ENCODE results near the gene ARID5B.

Gene ARID5B

GRCh38 chr10:62014510-62014909 lies 113.0 kb downstream of the ARID5B start:
- Histone ChIP-seq H3K9me3 (ENCODE audit: severe bottlenecking) (no peaks in the 10 kb centered on the region), H3K27ac (no peak overlapping the region), H3K27me3 (ENCODE audit: insufficient read depth, low read depth, severe bottlenecking) (no peaks in the 10 kb centered on the region), H3K4me3 (ENCODE audit: low read depth, low read length) (no peak overlapping the region), H3K36me3 (no peaks in the 10 kb centered on the region)
- no peak for DNase-seq
- TF ChIP-seq CTCF (IDR thresholded peaks at IDR 0.05; ENCODE audit: low read depth, low read length), result no peak

- no peak overlapping the region for H3K27ac ChIP-seq
- no peak for DNase-seq
- H3K4me3 ChIP-seq (ENCODE audit: low read depth, low read length), result no peak overlapping the region
- no peaks in the 10 kb centered on the region for H3K9me3 ChIP-seq (ENCODE audit: severe bottlenecking)
- H3K36me3 ChIP-seq, result no peaks in the 10 kb centered on the region
- no peak for TF ChIP-seq CTCF (IDR thresholded peaks at IDR 0.05; ENCODE audit: low read depth, low read length)
- no peaks in the 10 kb centered on the region for H3K27me3 ChIP-seq (ENCODE audit: insufficient read depth, low read depth, severe bottlenecking)
Observed at GRCh38 chr10:62015994-62016393, 114.5 kb downstream of the ARID5B start.

- TF ChIP-seq CTCF (IDR thresholded peaks at IDR 0.05; ENCODE audit: low read depth, low read length), result no peak
- Histone ChIP-seq H3K27ac (no peak overlapping the region), H3K36me3 (no peaks in the 10 kb centered on the region), H3K4me3 (ENCODE audit: low read depth, low read length) (no peak overlapping the region), H3K9me3 (ENCODE audit: severe bottlenecking) (no peaks in the 10 kb centered on the region), H3K27me3 (ENCODE audit: insufficient read depth, low read depth, severe bottlenecking) (no peaks in the 10 kb centered on the region)
- no peak for DNase-seq
Observed at GRCh38 chr10:62016623-62017490, 115.4 kb downstream of the ARID5B start.

GRCh38 chr10:62017491-62017870 lies 116.0 kb downstream of the ARID5B start:
- H3K27me3 ChIP-seq (ENCODE audit: insufficient read depth, low read depth, severe bottlenecking), result no peaks in the 10 kb centered on the region
- H3K9me3 ChIP-seq (ENCODE audit: severe bottlenecking), result no peaks in the 10 kb centered on the region
- TF ChIP-seq CTCF (IDR thresholded peaks at IDR 0.05; ENCODE audit: low read depth, low read length), result no peak
- H3K27ac ChIP-seq, result no peak overlapping the region
- H3K36me3 ChIP-seq, result no peaks in the 10 kb centered on the region
- DNase-seq, result no peak
- H3K4me3 ChIP-seq (ENCODE audit: low read depth, low read length), result no peak overlapping the region

GRCh38 chr10:62018131-62018911 lies 116.8 kb downstream of the ARID5B start:
- DNase-seq, result no peak
- Histone ChIP-seq H3K36me3 (no peaks in the 10 kb centered on the region), H3K4me3 (ENCODE audit: low read depth, low read length) (no peak overlapping the region), H3K27ac (no peak overlapping the region), H3K27me3 (ENCODE audit: insufficient read depth, low read depth, severe bottlenecking) (no peaks in the 10 kb centered on the region), H3K9me3 (ENCODE audit: severe bottlenecking) (no peaks in the 10 kb centered on the region)
- TF ChIP-seq CTCF (IDR thresholded peaks at IDR 0.05; ENCODE audit: low read depth, low read length), result no peak

All from WERI-Rb-1 (cell line).